B cell (primary cell): ENCODE results near the gene MRTO4. TPM values are rescaled to one million over a fixed set of nuclear protein-coding genes. Genes with fewer than 3 reads are reported as not detected.
A peak's percentile ranks its signal among the peaks of the same experiment; 100 is the strongest.

Experiments used
- ATAC-seq: fragments of 200-7000 bp; cut with Tn5 transposase; one replicate; pipeline ENCODE4 v1.10.0; 2021; ENCODE audit warnings: low read depth, mild to moderate bottlenecking, moderate number of reproducible peaks, moderate library complexity
- CTCF ChIA-PET: fragments of 350-600 bp; sonication (Branson Sonifier 250); formaldehyde crosslinking; loops from one replicate; lab custom pipeline; 2021; ENCODE audit warnings: antibody characterized with exemption, inconsistent platforms; lab: Charles Lee
- POLR2A ChIA-PET: fragments of 350-600 bp; sonication (Branson Sonifier 250); formaldehyde crosslinking; loops from one replicate; lab custom pipeline; 2021; ENCODE audit warnings: antibody characterized with exemption; lab: Charles Lee
- DNase-seq: peaks from one replicate; pipeline ENCODE4 v3.0.0; 2013
- H2AFZ ChIP-seq: 2 replicates; pipeline ENCODE4 v1.6.1; 2012; ENCODE audit warnings: mild to moderate bottlenecking, low read depth, low read length; ENCODE audit not compliant: insufficient read depth, poor library complexity, severe bottlenecking
- H3K27ac ChIP-seq, 2 donors: 1 replicate in 1 of 2; 2 replicates in 1 of 2; pipeline ENCODE4 v1.5.1; 2012 to 2013; ENCODE audit warnings: low read length in 2 of 2, mild to moderate bottlenecking in 2 of 2, moderate library complexity in 1 of 2
- H3K27me3 ChIP-seq, 4 experiments: fragments of 200-600 bp in 1 of 4; sonication (generic) in 1 of 4; replicated peaks in 1 of 4; 1 replicate in 2 of 4; 2 replicates in 2 of 4; pipeline versions ENCODE4 v1.6.1 to v1.7.0; 2013 to 2016; ENCODE audit warnings: low read length in 3 of 4, mild to moderate bottlenecking in 2 of 4, mixed read lengths in 1 of 4, moderate library complexity in 1 of 4; ENCODE audit not compliant: insufficient read depth in 4 of 4, control insufficient read depth in 3 of 4; ENCODE audit errors: control extremely low read depth in 1 of 4
- H3K36me3 ChIP-seq, 2 experiments: replicated peaks in 1 of 2; 1 replicate in 1 of 2; 2 replicates in 1 of 2; pipeline versions ENCODE4 v1.6.1 to v1.7.1; 2013; ENCODE audit warnings: low read length in 1 of 2; ENCODE audit not compliant: insufficient read depth in 2 of 2, control insufficient read depth in 1 of 2; ENCODE audit errors: control extremely low read depth in 1 of 2, extremely low read depth in 1 of 2
- H3K4me1 ChIP-seq, 2 donors: fragments of 200-600 bp in 1 of 2; sonication (generic) in 1 of 2; 1 replicate in 1 of 2; 2 replicates in 1 of 2; pipeline versions ENCODE4 v1.5.1 to v1.6.1; 2013 to 2017; ENCODE audit warnings: low read length in 2 of 2; ENCODE audit not compliant: control insufficient read depth in 2 of 2, insufficient read depth in 2 of 2
- H3K4me2 ChIP-seq: replicated peaks from 2 replicates; pipeline ENCODE3; 2012; ENCODE audit warnings: mild to moderate bottlenecking, low read depth, low read length; ENCODE audit not compliant: poor library complexity, severe bottlenecking
- H3K4me3 ChIP-seq, 5 experiments: fragments of 200-600 bp in 1 of 5; sonication (generic) in 1 of 5; 1 replicate in 3 of 5; 2 replicates in 2 of 5; pipeline versions ENCODE4 v1.5.1 to v1.7.0; 2011 to 2016; ENCODE audit warnings: low read length in 4 of 5, mild to moderate bottlenecking in 4 of 5, low read depth in 2 of 5, control low read depth in 1 of 5, moderate library complexity in 1 of 5; ENCODE audit not compliant: insufficient read depth in 1 of 5; ENCODE audit errors: control extremely low read depth in 1 of 5, extremely low read depth in 1 of 5
- H3K79me2 ChIP-seq: fragments of 200-600 bp; sonication (generic); one replicate; pipeline ENCODE4 v1.6.0; 2016; ENCODE audit warnings: low read length; ENCODE audit not compliant: control insufficient read depth, insufficient read depth
- H3K9ac ChIP-seq: fragments of 200-600 bp; sonication (generic); 2 replicates; pipeline ENCODE4 v1.6.1; 2017; ENCODE audit warnings: mild to moderate bottlenecking, low read length, moderate library complexity
- H3K9me3 ChIP-seq, 3 donors: one replicate each; pipeline versions ENCODE4 v1.6.1 to v1.7.1; 2013; ENCODE audit warnings: low read length in 2 of 3; ENCODE audit not compliant: control insufficient read depth in 2 of 3, insufficient read depth in 1 of 3; ENCODE audit errors: control extremely low read depth in 1 of 3
- H4K20me1 ChIP-seq: 2 replicates; pipeline ENCODE4 v1.6.0; 2012; ENCODE audit warnings: mild to moderate bottlenecking, low read length; ENCODE audit not compliant: insufficient read depth, control insufficient read depth, poor library complexity, severe bottlenecking
- H3K27ac Mint-ChIP-seq: one replicate; pipeline ENCODE4 v1.8.0; 2021; ENCODE audit warnings: mixed read lengths
- H3K27me3 Mint-ChIP-seq: one replicate; pipeline ENCODE4 v1.8.0; 2021; ENCODE audit warnings: mixed read lengths
- H3K4me1 Mint-ChIP-seq: one replicate; pipeline ENCODE4 v1.8.0; 2021; ENCODE audit warnings: mixed read lengths
- H3K4me3 Mint-ChIP-seq: one replicate; pipeline ENCODE4 v1.8.0; 2021; ENCODE audit warnings: mixed read lengths
- H3K9me3 Mint-ChIP-seq: one replicate; pipeline ENCODE4 v1.8.0; 2022; ENCODE audit warnings: mixed read lengths; ENCODE audit not compliant: insufficient read depth
- EZH2 ChIP-seq: IDR thresholded peaks from 2 replicates; pipeline ENCODE4 v1.6.1; 2012; ENCODE audit warnings: borderline replicate concordance, low read depth, mild to moderate bottlenecking, moderate library complexity, low read length; ENCODE audit not compliant: insufficient read depth, poor library complexity, severe bottlenecking
- WGBS: methylation state at CpG from one replicate; pipeline ENCODE4 v1.1.5; 2013; ENCODE audit warnings: missing lambda C conversion rate; ENCODE audit not compliant: insufficient coverage; 5-methylcytosine and 5-hydroxymethylcytosine counted together
- intact Hi-C: fragments of 100-400 bp; cut with micrococcal nuclease; formaldehyde crosslinking; loops from one replicate; pipeline ENCODE4 v1.10.0; 2022
- polyA plus RNA-seq: library from polyadenylated mRNA; depleted of rRNA; stranded (reverse); fragments of >200 nt; gene quantifications from 2 replicates; pipeline ENCODE4 v1.2.3, GENCODE V29; 2012
- total RNA-seq, 2 donors: library from RNA; stranded (reverse); fragments of 120-200 nt in 1 of 2; gene quantifications; 1 replicate in 1 of 2; 2 replicates in 1 of 2; pipeline versions ENCODE4 v1.2.3 to v1.2.4, GENCODE V29; 2013 to 2022
- TF ChIP-seq, protein P1 (sequence below): fragments of 200-600 bp; IDR thresholded peaks from one replicate; pipeline ENCODE4 v1.8.0; 2022; ENCODE audit warnings: antibody characterized with exemption, mild to moderate bottlenecking

MRTO4 gene
- total and polyA plus RNA-seq, 2 donors (not counting 1 experiment from before 2014, with no cell fraction given) = 10.6 to 28.1 TPM

DNA sequence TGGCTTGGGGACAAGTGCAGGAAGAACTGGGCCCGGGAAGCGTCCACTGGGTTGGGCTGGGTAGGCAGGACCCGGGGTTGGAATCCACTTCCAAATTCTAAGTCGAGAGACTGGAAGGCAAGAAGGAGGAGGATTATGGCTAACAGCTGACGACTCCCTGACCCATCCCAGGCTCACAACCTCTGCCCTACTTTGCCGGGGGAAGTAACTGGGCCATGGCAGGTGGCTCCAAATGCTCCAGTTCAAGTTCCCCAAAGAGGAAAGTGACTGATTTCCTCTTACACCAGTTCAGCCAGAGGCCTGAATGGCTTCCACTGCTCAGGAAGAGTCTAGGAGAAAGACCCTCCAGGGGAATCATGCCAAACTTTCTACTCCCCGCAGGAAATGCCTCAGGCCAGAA, 11.7 kb upstream of the MRTO4 start:
- Mint-ChIP-seq H3K27me3 (no peaks in the 10 kb centered on the region), H3K4me1 (no peaks in the 10 kb centered on the region), H3K9me3 (no peaks in the 10 kb centered on the region), H3K27ac (no peak overlapping the region), H3K4me3 (no peak overlapping the region)
- intact Hi-C loops = loop anchor here (2.0 kb wide), 1 partner anchor 413 kb away; no protein-coding TSS in a partner anchor
- Histone ChIP-seq H3K9ac (no peak overlapping the region), H3K4me2 (no peak overlapping the region), H3K4me1 (no peaks in the 10 kb centered on the region), H3K4me3 (no peak overlapping the region), H3K27me3 (no peaks in the 10 kb centered on the region), H2AFZ (no peak overlapping the region), H4K20me1 (no peaks in the 10 kb centered on the region), H3K79me2 (peaks cover 7% of the 10 kb centered on the region), H3K9me3 (no peaks in the 10 kb centered on the region), H3K36me3 (peaks cover 4 to 82% of the 10 kb centered on the region in 2 experiments), H3K27ac (no peak overlapping the region)
- DNase-seq = no peak
- TF ChIP-seq EZH2 = no peak
- TF ChIP-seq, protein P1, sequence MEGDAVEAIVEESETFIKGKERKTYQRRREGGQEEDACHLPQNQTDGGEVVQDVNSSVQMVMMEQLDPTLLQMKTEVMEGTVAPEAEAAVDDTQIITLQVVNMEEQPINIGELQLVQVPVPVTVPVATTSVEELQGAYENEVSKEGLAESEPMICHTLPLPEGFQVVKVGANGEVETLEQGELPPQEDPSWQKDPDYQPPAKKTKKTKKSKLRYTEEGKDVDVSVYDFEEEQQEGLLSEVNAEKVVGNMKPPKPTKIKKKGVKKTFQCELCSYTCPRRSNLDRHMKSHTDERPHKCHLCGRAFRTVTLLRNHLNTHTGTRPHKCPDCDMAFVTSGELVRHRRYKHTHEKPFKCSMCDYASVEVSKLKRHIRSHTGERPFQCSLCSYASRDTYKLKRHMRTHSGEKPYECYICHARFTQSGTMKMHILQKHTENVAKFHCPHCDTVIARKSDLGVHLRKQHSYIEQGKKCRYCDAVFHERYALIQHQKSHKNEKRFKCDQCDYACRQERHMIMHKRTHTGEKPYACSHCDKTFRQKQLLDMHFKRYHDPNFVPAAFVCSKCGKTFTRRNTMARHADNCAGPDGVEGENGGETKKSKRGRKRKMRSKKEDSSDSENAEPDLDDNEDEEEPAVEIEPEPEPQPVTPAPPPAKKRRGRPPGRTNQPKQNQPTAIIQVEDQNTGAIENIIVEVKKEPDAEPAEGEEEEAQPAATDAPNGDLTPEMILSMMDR = no peak
- POLR2A ChIA-PET = no interaction called here
- ATAC-seq = no peak
- 95% methylated on average over 4 of the region's 7 CpGs for WGBS
- CTCF ChIA-PET = interaction anchor here (1.0 to 3.2 kb wide), 3 partner anchors 13 to 32 kb away, joined by 3 to 15 read pairs (median 4); no protein-coding TSS in a partner anchor

DNA sequence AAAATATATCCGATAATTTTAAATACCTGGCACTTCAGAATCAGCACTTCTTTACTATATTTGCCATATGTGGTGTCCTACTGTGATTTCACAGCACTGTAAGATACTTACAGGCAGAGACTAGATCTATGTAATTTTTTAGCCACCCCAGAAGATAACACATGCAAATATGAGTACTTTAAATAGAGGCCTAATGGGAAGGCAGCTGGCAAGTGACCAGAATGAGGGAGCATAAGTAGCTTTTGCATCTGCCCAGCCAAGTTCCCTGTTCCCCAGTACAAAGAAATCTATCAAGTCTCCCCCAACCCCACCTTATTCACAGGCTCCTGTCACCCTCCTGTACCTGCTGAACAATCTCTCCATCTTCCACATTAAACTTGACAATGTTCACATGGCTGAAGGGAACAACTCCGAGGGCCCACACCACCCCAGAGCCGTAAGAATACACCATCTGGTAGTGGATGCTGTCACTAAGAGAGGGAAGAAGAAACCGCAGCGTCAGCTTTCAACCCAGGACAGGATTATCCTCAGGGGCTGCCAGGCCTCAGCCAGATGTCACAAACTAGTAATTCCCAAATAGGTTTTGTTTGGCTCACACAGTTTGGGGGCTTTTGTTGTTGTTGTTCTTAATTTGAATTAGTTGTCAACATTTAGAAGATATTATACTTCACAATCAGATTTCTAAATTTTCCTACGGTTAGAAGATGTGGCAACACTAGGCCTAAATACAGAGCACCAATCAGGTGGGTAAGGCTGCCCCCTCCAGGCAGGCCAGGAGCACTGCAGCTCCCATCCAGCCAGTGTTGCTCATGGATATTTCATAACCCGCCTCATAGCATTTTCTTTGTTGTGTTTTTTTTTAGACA, 10.7 kb upstream of the MRTO4 start:
- Histone ChIP-seq H3K36me3 (peaks cover 4 to 79% of the 10 kb centered on the region in 2 experiments), H3K4me2 (no peak overlapping the region), H3K9me3 (no peaks in the 10 kb centered on the region), H3K79me2 (peaks cover 6% of the 10 kb centered on the region), H3K27ac (no peak overlapping the region), H3K4me1 (no peaks in the 10 kb centered on the region), H2AFZ (no peak overlapping the region), H3K27me3 (no peaks in the 10 kb centered on the region), H3K9ac (no peak overlapping the region), H4K20me1 (no peaks in the 10 kb centered on the region), H3K4me3 (no peak overlapping the region)
- DNase-seq (peak; percentile 69), ATAC-seq (peak; percentile 94)
- intact Hi-C loops = loop anchor here (1.0 to 2.0 kb wide), 4 partner anchors 10 to 412 kb away; partner anchors contain the start of genes EMC1, MRTO4 and UBR4
- no peaks in the 10 kb centered on the region for H3K27me3 Mint-ChIP-seq
- no peak for TF ChIP-seq EZH2
- TF ChIP-seq, protein P1 = peak; percentile 95
- WGBS = 69% methylated on average over 4 of the region's 7 CpGs
- ChIA-PET CTCF (interaction anchor here (0.6 to 3.2 kb wide), 20 partner anchors 9 to 1685 kb away, joined by 3 to 15 read pairs (median 4); no protein-coding TSS in a partner anchor), POLR2A (interaction anchor here (0.5 kb wide), 1 partner anchor 585 kb away, joined by 7 read pairs; no protein-coding TSS in a partner anchor)
- H3K4me1 Mint-ChIP-seq = no peaks in the 10 kb centered on the region
- no peak overlapping the region for H3K4me3 Mint-ChIP-seq
- no peaks in the 10 kb centered on the region for H3K9me3 Mint-ChIP-seq
- no peak overlapping the region for H3K27ac Mint-ChIP-seq
